MCF 10A (cell line): ENCODE data around the gene ULBP3. TPM values are rescaled to one million over a fixed set of nuclear protein-coding genes. Genes with fewer than 3 reads are reported as not detected.

Experiments used
- BruUV-seq: library from RNA; stranded (reverse); fragments of 400-500 nt; replicated peaks from 2 replicates; lab custom pipeline; 2021; lab: Mats Ljungman, UMichigan
- CTCF ChIA-PET: fragments of 300-600 bp; sonication (Branson Sonifier 250); formaldehyde crosslinking; extraction: SDS; loops from one replicate; lab custom pipeline; 2021; ENCODE audit warnings: antibody characterized with exemption, inconsistent platforms; lab: Yijun Ruan, JAX
- POLR2A ChIA-PET: fragments of 300-600, 350-650 bp; sonication (Branson Sonifier 250); formaldehyde crosslinking; extraction: SDS; loops from one replicate; lab custom pipeline; 2020; ENCODE audit warnings: antibody characterized with exemption, inconsistent platforms; lab: Yijun Ruan, JAX
- DNase-seq: peaks from one replicate; pipeline ENCODE4 v3.0.0-alpha.2; 2018; ENCODE audit not compliant: unreplicated experiment
- H3K27ac Mint-ChIP-seq: one replicate; pipeline ENCODE4 v1.8.0; 2022; ENCODE audit warnings: mild to moderate bottlenecking, low read depth, mixed read lengths; ENCODE audit not compliant: unreplicated experiment
- H3K27me3 Mint-ChIP-seq: one replicate; pipeline ENCODE4 v1.8.0; 2022; ENCODE audit warnings: mixed read lengths; ENCODE audit not compliant: insufficient read depth, unreplicated experiment
- H3K36me3 Mint-ChIP-seq: one replicate; pipeline ENCODE4 v1.8.0; 2022; ENCODE audit warnings: mild to moderate bottlenecking, moderate library complexity, mixed read lengths; ENCODE audit not compliant: insufficient read depth, unreplicated experiment
- H3K4me1 Mint-ChIP-seq: one replicate; pipeline ENCODE4 v1.8.0; 2022; ENCODE audit warnings: mixed read lengths; ENCODE audit not compliant: insufficient read depth, unreplicated experiment
- H3K4me3 Mint-ChIP-seq: one replicate; pipeline ENCODE4 v1.8.0; 2022; ENCODE audit warnings: mild to moderate bottlenecking, moderate library complexity, mixed read lengths; ENCODE audit not compliant: unreplicated experiment
- H3K9me3 Mint-ChIP-seq: one replicate; pipeline ENCODE4 v1.8.0; 2022; ENCODE audit warnings: mixed read lengths; ENCODE audit not compliant: unreplicated experiment
- CTCF ChIP-seq: fragments of 200-600 bp; IDR thresholded peaks from one replicate; pipeline ENCODE4 v1.8.0; 2022; ENCODE audit warnings: antibody characterized with exemption, mild to moderate bottlenecking; ENCODE audit not compliant: unreplicated experiment
- intact Hi-C: fragments of 100-400 bp; cut with micrococcal nuclease; formaldehyde crosslinking; loops from 2 replicates; pipeline ENCODE4 v1.14.1; 2022
- total RNA-seq: library from RNA; stranded (reverse); gene quantifications from 2 replicates; pipeline ENCODE4 v1.2.3, GENCODE V29; 2022

ULBP3 gene
- total RNA-seq, 1 experiment from 2014 or later, result 4.9 TPM

GRCh38 chr6:150043096-150043495 lies 25.8 kb downstream of the ULBP3 start:
- ChIA-PET CTCF (no interaction called here), POLR2A (no interaction called here)
- intact Hi-C loops, result no loop called here
- Mint-ChIP-seq H3K27ac (no peak overlapping the region), H3K4me3 (no peak overlapping the region), H3K36me3 (no peaks in the 10 kb centered on the region), H3K27me3 (peaks cover 64% of the 10 kb centered on the region), H3K4me1 (no peaks in the 10 kb centered on the region), H3K9me3 (no peaks in the 10 kb centered on the region)
- no TSS peak for BruUV-seq
- DNase-seq, result no peak
- no peak for TF ChIP-seq CTCF

DNA sequence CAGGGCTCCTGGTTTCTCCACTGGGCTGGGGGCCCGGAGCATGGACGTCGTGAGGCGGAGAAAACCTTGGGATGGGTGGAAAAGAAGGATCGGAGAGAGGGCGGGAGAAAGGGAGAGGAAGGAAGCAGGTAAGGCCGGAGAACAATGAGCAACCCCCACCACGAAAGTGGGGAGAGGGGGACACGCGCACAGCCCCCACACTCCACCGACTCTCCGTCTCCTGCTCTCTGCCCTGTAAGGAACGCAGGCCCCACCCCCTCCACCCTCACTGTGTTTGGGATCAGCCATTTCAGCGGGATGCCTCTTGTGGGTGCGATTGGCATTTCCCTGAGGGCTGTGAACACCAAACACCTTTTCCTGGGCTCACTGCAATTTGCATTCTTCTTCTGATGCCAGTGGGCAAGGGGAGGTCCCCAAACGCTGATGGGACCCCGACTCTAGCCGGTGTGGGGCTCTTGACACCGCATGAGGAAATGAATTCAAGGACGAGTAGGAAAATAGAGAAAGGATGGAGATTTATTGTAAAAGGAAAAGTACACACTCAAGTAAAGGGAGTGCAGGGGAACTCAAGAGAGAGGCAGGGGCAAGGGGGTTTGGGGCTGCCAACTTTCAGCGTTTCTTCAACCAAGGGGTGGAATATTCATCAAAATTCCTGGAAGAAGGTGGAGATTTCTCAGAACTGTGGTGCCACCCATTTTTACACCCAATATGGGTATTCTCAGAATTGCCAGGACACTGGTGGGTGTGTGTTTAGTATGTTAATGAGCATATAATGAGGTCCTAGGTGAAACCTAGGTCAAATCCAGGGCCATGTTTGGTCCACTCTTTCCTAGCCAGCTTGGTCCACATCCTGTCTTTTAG lies 30.5 kb downstream of the ULBP3 start:
- TF ChIP-seq CTCF, result no peak
- Mint-ChIP-seq H3K27ac (no peak overlapping the region), H3K4me1 (no peaks in the 10 kb centered on the region), H3K9me3 (no peaks in the 10 kb centered on the region), H3K36me3 (no peaks in the 10 kb centered on the region), H3K4me3 (no peak overlapping the region), H3K27me3 (peaks cover 73% of the 10 kb centered on the region)
- intact Hi-C loops, result no loop called here
- BruUV-seq, result no TSS peak
- ChIA-PET POLR2A (interaction anchor here (0.6 kb wide), 1 partner anchor 16 kb away, joined by 3 read pairs; no protein-coding TSS in a partner anchor), CTCF (interaction anchor here (0.9 to 1.0 kb wide), 2 partner anchors 13 to 33 kb away, joined by 3 to 4 read pairs; no protein-coding TSS in a partner anchor)
- DNase-seq, result no peak

DNA sequence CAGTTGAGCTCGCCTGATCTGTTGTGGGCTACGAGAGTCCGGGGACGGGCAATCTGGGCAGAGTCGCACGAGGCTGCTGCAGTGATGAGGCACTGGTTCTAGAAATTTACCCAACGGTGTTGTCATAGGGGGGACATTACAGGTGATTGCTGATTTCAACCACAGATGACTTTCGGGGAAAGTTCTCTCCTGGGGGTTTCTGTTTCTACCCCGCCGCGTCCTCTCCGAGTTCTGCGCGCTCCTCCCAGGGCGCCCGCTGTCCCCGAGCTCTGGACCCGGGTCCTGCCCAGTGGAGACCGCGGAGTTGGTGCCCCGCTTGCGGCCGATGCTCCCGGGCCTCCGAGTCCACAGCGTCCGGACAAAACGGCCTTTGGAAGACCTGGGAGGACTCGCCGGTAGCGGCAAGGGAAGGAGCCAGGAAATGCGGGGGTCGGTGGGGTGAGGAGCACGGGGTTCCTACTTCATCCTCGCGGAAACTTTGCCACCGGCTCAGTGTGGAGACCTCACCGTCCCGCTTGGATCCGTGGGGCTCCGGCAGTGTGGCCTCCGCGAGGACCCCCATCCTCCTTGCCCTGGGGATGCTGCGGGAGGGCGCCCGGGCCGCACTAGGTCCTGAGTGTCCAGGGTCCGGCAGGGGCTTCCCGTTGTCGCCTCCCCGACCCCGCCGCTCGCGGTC lies 31.3 kb downstream of the ULBP3 start:
- no peak for DNase-seq
- no peaks in the 10 kb centered on the region for H3K4me1 Mint-ChIP-seq
- ChIA-PET CTCF (interaction anchor here (0.6 kb wide), 1 partner anchor 297 kb away, joined by 3 read pairs; no protein-coding TSS in a partner anchor), POLR2A (no interaction called here)
- no peaks in the 10 kb centered on the region for H3K9me3 Mint-ChIP-seq
- intact Hi-C loops, result no loop called here
- no peak overlapping the region for H3K27ac Mint-ChIP-seq
- peak overlapping the region; percentile 30 for H3K4me3 Mint-ChIP-seq
- no peaks in the 10 kb centered on the region for H3K36me3 Mint-ChIP-seq
- no TSS peak for BruUV-seq
- TF ChIP-seq CTCF, result no peak
- peaks cover 65% of the 10 kb centered on the region for H3K27me3 Mint-ChIP-seq

- Mint-ChIP-seq H3K27me3 (peaks cover 50% of the 10 kb centered on the region), H3K36me3 (no peaks in the 10 kb centered on the region), H3K4me3 (no peak overlapping the region), H3K9me3 (no peaks in the 10 kb centered on the region), H3K4me1 (no peaks in the 10 kb centered on the region), H3K27ac (no peak overlapping the region)
- TF ChIP-seq CTCF, result no peak
- POLR2A ChIA-PET, result no interaction called here
- CTCF ChIA-PET, result no interaction called here
- no TSS peak for BruUV-seq
- intact Hi-C loops, result no loop called here
- no peak for DNase-seq
These were observed 32.8 kb downstream of the ULBP3 start for GRCh38 chr6:150036081-150036480.
